Prostate gland (tissue), 2 donors: Measurements from ENCODE around the gene SRGAP3.

Experiments
- POLR2A ChIP-seq: fragments of 450-650 bp; IDR thresholded peaks from one replicate; pipeline ENCODE4 v1.6.1; 2016; ENCODE audit warnings: antibody characterized with exemption, mild to moderate bottlenecking
- TF ChIP-seq, protein P1 (sequence below), 4 experiments: fragments of 200-600 bp in 2 of 4; fragments of 450-650 bp in 2 of 4; sonication (generic) in 2 of 4; IDR thresholded peaks; 1 replicate in 3 of 4; 2 replicates in 1 of 4; pipeline ENCODE4 v1.5.1; 2016 to 2019; ENCODE audit warnings: antibody characterized with exemption in 4 of 4, mild to moderate bottlenecking in 2 of 4, moderate library complexity in 2 of 4

DNA sequence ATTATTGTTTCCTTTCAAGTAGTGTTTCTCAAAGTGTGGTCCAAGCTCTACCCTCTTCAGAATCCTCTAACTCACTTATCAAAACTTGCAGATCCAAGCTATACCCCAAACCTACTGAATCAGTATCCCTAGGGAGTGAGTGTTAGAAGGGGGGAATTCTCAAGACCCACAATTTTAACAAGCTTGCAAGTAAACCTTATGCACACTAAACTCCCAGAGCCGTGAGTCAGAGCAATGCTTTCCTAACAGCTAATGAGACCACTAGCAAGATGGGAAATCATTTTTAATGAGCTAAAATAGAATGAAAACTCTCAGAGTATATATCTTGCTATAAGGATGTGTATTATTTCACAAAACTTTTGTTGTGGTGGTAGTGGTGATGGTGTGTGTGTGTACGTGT is 41.1 kb upstream of the SRGAP3 start:
- TF ChIP-seq, protein P1, sequence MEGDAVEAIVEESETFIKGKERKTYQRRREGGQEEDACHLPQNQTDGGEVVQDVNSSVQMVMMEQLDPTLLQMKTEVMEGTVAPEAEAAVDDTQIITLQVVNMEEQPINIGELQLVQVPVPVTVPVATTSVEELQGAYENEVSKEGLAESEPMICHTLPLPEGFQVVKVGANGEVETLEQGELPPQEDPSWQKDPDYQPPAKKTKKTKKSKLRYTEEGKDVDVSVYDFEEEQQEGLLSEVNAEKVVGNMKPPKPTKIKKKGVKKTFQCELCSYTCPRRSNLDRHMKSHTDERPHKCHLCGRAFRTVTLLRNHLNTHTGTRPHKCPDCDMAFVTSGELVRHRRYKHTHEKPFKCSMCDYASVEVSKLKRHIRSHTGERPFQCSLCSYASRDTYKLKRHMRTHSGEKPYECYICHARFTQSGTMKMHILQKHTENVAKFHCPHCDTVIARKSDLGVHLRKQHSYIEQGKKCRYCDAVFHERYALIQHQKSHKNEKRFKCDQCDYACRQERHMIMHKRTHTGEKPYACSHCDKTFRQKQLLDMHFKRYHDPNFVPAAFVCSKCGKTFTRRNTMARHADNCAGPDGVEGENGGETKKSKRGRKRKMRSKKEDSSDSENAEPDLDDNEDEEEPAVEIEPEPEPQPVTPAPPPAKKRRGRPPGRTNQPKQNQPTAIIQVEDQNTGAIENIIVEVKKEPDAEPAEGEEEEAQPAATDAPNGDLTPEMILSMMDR (IDR thresholded peaks at IDR 0.05) = no peak
- TF ChIP-seq POLR2A = no peak
